Measurements from ENCODE around the gene HDGFL2.

HDGFL2 gene

DNA sequence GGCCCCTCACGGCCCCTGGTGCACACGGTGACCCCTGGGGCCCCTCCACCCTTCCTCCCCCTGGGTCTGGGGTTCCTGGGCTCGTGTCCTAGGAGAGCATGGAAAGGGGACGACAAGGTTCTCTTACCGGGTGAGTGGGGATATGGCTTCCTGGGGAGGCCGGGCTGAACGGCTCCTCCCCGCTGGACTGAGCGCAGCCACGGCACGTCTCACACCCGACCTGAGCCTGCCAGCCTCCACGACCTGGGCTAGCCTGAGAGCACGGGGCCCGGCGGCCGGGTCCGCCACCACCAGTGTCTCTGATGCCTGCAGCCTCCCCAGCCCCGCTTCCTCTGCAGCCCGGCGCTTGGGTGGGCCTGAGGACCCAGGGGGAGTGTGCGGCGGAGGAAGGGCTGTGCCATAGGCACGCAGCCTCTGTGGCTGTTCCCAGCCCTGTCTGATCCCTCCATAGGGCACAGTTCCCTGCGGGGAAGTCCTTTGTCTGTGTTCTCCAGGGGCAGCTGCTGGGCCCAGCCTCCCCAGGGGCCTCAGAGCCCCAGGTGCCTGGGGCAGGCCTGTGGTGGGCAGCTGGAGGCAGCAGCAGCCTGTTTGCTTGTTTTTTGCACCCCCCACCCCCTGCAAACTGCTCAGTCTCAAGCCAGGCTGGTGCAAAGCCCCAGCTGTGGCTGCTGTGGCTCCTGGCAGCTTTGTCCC is 31.2 kb downstream of the HDGFL2 start:
- CTCF ChIA-PET: no interaction called here
- POLR2A ChIA-PET: no interaction called here
- TF ChIP-seq CTBP1 (IDR thresholded peaks at IDR 0.05; ENCODE audit: borderline replicate concordance) (no peak), TARDBP (IDR thresholded peaks at IDR 0.05) (no peak), HDGF (IDR thresholded peaks at IDR 0.05; ENCODE audit: borderline replicate concordance) (no peak)
- no peak for DNase-seq (ENCODE audit: extremely low spot score)

GRCh38 chr19:4503825-4504170 is 31.7 kb downstream of the HDGFL2 start:
- DNase-seq (ENCODE audit: extremely low spot score): no peak
- TF ChIP-seq ZNF384 (IDR thresholded peaks at IDR 0.05) (no peak), BHLHE40 (IDR thresholded peaks at IDR 0.05; ENCODE audit: borderline replicate concordance) (no peak), CTBP1 (IDR thresholded peaks at IDR 0.05; ENCODE audit: borderline replicate concordance) (no peak), PKNOX1 (IDR thresholded peaks at IDR 0.05) (no peak), FOXK2 (IDR thresholded peaks at IDR 0.05) (no peak), FOXA1 (IDR thresholded peaks at IDR 0.05) (no peak), NFRKB (IDR thresholded peaks at IDR 0.05) (no peak)
- ChIA-PET POLR2A (no interaction called here), CTCF (no interaction called here)

DNA sequence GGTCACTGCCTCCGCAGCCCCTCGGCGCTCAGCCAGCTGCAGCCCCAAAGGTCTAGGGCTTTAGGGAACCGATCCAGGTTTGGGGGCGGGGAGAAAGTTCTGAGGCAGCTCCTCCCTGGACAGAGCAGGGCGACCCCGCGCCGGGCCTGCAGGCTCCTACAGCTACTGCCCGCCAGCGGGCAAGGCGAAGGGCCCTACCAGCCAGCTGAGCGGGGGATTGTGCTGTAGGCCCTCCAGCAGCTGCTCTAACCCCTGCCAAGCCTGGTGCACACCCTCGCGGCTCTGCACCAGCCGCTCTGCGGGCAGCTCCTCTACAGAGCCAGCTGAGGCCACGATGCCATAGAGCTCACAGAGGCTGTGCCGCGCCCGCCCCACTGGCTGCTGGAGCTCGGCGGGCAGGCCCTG is 32.2 kb downstream of the HDGFL2 start:
- TF ChIP-seq SUZ12 (IDR thresholded peaks at IDR 0.05) (no peak), HDGF (IDR thresholded peaks at IDR 0.05; ENCODE audit: borderline replicate concordance) (no peak), L3MBTL2 (conservative IDR thresholded peaks at IDR 0.05) (no peak), FOXM1 (IDR thresholded peaks at IDR 0.05; ENCODE audit: borderline replicate concordance) (no peak)
- no peak for DNase-seq (ENCODE audit: extremely low spot score)
- CTCF ChIA-PET: interaction anchor here (1.0 kb wide), 1 partner anchor 21 kb away, joined by 3 read pairs; no protein-coding TSS in a partner anchor
- POLR2A ChIA-PET: no interaction called here

GRCh38 chr19:4504891-4505569 is 32.9 kb downstream of the HDGFL2 start:
- ChIA-PET CTCF (interaction anchor here (1.0 kb wide), 1 partner anchor 20 kb away, joined by 3 read pairs; no protein-coding TSS in a partner anchor), POLR2A (no interaction called here)
- no peak for DNase-seq (ENCODE audit: extremely low spot score)
- TF ChIP-seq ARNT (IDR thresholded peaks at IDR 0.05) (no peak), TARDBP (IDR thresholded peaks at IDR 0.05) (no peak), ZNF384 (IDR thresholded peaks at IDR 0.05) (no peak), SUZ12 (IDR thresholded peaks at IDR 0.05) (no peak), PKNOX1 (IDR thresholded peaks at IDR 0.05) (no peak), LEF1 (IDR thresholded peaks at IDR 0.05; ENCODE audit: borderline replicate concordance) (no peak), FOXM1 (IDR thresholded peaks at IDR 0.05; ENCODE audit: borderline replicate concordance) (no peak), FOXA1 (IDR thresholded peaks at IDR 0.05) (no peak), BHLHE40 (IDR thresholded peaks at IDR 0.05; ENCODE audit: borderline replicate concordance) (no peak), ELF4 (IDR thresholded peaks at IDR 0.05) (no peak), L3MBTL2 (conservative IDR thresholded peaks at IDR 0.05) (no peak), SP1 (IDR thresholded peaks at IDR 0.05) (no peak), NFRKB (IDR thresholded peaks at IDR 0.05) (no peak), CTBP1 (IDR thresholded peaks at IDR 0.05; ENCODE audit: borderline replicate concordance) (no peak), HDGF (IDR thresholded peaks at IDR 0.05; ENCODE audit: borderline replicate concordance) (no peak), FOXK2 (IDR thresholded peaks at IDR 0.05) (no peak)

DNA sequence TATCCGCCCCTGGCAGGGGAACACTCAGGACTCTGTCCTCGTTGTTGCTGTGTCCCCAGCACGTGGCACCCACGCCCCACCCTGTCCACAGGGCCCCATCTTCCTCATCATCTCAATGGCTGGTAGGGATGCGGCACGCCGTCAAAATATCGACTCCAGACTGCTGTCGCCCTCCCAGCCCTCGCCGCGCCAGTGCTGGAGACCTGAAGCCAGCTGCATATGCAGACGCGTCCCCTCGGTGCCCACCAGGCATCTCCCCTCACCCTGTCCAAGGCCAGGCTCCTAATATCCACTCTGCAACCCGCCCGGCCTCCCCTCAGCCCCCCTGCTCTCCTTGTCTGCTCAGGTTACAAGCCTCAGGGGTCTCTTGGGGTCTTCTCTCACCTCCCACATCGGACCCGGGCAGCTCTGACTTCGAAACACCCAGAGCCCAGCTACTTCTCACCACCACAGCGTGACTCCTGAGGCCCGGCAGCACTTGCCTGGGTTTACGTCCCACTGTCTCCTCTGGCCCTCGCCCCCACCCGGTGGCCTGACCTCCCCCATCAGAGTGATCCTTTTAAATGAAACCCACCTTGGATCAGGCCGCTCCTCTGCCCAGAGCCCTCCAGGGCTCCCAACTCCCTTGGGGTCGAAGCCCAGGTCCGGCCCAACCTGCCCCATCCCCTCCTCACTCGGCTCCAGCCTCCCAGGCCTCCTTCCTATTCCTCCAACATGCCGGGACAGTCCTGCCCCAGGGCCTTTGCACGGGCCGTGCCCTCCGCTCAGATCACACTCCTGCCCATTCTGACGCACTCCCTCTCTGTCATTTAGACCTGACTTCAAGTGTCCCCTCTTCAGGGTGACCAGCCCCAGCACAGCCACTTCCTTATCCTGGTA is 33.7 kb downstream of the HDGFL2 start:
- DNase-seq (ENCODE audit: extremely low spot score): no peak
- CTCF ChIA-PET: interaction anchor here (0.6 kb wide), 1 partner anchor 289 kb away, joined by 6 read pairs; no protein-coding TSS in a partner anchor

More for the DNA sequence above, 33.7 kb downstream of the HDGFL2 start:
- POLR2A ChIA-PET: no interaction called here
- TF ChIP-seq ARNT (IDR thresholded peaks at IDR 0.05): no peak
- no peak for TF ChIP-seq CTBP1 (IDR thresholded peaks at IDR 0.05; ENCODE audit: borderline replicate concordance)
- no peak for TF ChIP-seq FOXM1 (IDR thresholded peaks at IDR 0.05; ENCODE audit: borderline replicate concordance)
- no peak for TF ChIP-seq LEF1 (IDR thresholded peaks at IDR 0.05; ENCODE audit: borderline replicate concordance)
- TF ChIP-seq BHLHE40 (IDR thresholded peaks at IDR 0.05; ENCODE audit: borderline replicate concordance): no peak
- no peak for TF ChIP-seq HDGF (IDR thresholded peaks at IDR 0.05; ENCODE audit: borderline replicate concordance)
- TF ChIP-seq SP1 (IDR thresholded peaks at IDR 0.05): no peak
- no peak for TF ChIP-seq L3MBTL2 (conservative IDR thresholded peaks at IDR 0.05)
- no peak for TF ChIP-seq ZNF384 (IDR thresholded peaks at IDR 0.05)
- no peak for TF ChIP-seq ELF4 (IDR thresholded peaks at IDR 0.05)
- no peak for TF ChIP-seq FOXK2 (IDR thresholded peaks at IDR 0.05)
- no peak for TF ChIP-seq NFRKB (IDR thresholded peaks at IDR 0.05)
- no peak for TF ChIP-seq FOXA1 (IDR thresholded peaks at IDR 0.05)
- TF ChIP-seq PKNOX1 (IDR thresholded peaks at IDR 0.05): no peak
- no peak for TF ChIP-seq SUZ12 (IDR thresholded peaks at IDR 0.05)
- TF ChIP-seq TARDBP (IDR thresholded peaks at IDR 0.05): no peak
